Activated T-cell treated with anti-CD3 and anti-CD28 coated beads for 1 hour (primary cell): ENCODE measurements around the gene ZBED3.

ENCODE experiments used
- DNase-seq: peaks from one replicate; pipeline ENCODE4 v3.0.0-alpha.2; 2020; ENCODE audit warnings: low read depth

The ZBED3 gene

DNA sequence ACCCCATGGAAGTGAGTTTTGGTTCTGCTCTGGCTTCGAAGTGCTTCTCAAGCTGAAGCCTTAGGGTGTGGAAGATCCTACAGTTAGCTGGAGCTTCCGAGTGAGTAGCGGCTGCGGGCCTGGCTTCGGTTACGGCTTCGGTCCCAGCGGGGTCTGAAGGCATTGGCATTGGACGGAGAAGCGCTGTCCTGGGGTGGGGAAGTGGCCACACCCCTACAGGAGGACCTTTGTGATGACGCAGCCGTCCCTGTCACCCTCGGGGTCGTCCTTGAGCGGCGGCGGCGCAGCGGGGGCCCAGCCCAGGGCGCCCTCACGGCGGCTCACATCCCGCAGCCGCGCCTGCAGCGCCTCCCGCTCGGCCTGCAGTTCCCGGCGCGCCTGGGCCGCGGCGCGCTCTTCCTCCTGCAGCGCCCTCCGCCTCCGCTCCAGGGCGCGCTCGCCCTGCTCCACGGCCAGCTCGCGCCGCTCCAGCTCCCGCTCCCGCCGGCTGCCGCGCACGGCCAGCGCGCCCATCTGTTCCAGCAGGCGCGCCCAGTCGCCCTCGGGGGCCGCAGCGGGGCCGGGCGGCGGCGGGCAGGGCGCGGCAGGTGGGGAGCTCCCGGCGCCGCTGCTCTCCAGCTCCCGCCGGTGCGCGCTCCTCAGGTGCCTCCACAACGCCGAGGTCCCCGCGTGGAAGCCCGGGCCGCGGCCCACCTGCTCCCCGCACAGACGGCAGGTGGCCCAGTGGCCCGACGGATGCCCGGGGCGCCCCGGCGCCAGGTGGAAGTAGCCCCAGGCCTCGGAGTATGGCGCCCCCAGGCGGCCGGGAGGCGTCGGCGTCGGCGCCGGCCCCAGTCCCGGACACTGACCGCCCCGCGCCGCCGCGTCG lies 9.9 kb downstream of the ZBED3 start:
- peak; percentile 32 for DNase-seq

DNA sequence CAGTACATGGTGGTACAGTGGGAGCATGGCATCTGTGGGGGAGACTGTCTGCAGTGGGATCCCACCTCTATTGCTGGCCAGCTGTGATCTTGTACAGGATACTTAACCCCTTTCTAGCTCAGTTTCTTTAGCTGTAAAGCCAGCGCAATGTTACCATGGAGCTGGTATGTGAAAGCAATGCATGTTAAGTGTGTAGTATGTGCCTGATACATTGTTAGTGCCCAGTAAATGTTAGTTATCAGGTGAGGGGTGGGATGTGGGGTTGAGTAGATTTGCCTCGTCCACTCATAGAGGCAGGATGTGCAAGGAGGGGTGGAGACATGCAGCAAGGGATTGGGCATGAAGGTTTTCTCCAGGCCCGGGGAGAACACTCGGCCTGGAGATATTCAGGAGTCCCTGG lies 12.3 kb downstream of the ZBED3 start:
- DNase-seq = no peak

GRCh38 chr5:77073667-77074066 lies 13.4 kb downstream of the ZBED3 start:
- no peak for DNase-seq

DNA sequence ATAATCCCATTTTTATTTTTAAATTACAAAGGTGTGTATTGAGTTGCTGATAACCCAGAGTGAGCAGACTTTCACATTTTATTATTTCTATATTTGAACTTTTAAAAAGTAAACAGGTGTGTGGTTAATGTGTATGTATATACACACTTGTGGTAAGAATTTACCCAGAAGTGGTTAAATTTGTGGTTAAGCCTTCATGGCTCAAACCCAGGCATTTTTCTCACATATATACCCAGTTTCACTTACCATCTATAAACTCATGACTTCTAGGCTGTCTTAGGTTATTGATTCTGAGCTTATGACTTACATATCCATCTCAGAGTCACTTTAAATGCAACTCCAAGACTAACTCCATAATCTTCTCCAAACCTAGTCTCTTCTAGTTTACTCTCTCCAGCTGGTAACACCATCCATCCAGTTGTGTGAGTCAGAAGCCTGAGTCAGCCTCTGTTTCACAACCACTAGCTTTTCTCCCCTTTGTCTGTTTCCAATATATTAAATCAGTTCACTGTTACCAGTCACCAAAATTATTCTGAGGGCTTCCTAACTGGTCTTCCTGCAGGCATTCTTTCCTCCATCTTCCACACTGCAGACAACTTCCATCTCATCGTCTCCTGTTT lies 20.2 kb downstream of the ZBED3 start:
- no peak for DNase-seq

GRCh38 chr5:77066184-77066583 lies 20.9 kb downstream of the ZBED3 start:
- no peak for DNase-seq

GRCh38 chr5:77065256-77065655 lies 21.8 kb downstream of the ZBED3 start:
- no peak for DNase-seq

GRCh38 chr5:77064040-77064439 lies 23.0 kb downstream of the ZBED3 start:
- DNase-seq = no peak

DNA sequence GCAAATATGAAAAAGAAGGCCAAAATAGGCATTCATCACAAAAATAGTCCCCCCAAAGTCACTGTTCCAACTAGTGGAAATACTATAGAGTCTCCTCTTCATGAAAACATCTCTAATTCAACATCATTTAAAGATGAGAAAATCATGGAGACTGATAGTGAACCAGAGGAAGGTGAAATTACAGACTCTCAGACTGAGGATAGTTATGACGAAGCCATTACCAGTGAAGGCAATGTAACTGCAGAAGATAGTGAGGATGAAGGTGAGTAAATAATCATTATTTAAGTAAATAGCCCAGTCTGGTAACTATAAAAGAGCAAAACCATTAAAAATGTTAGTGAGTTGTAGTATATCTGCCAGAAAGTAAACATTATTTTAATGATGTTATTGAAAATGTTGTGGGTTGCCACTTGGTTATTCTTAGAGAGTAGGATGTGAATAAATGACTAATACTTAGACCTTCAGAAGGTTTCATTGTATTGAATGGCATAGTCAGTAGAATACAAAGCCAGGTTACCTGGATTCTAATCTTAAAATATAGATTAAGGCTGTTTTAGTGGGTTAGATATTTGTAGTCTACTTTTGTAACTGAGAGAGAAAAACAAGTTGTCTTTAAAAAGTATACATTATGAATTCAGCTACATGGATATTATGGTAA lies 40.5 kb downstream of the ZBED3 start:
- DNase-seq = no peak

DNA sequence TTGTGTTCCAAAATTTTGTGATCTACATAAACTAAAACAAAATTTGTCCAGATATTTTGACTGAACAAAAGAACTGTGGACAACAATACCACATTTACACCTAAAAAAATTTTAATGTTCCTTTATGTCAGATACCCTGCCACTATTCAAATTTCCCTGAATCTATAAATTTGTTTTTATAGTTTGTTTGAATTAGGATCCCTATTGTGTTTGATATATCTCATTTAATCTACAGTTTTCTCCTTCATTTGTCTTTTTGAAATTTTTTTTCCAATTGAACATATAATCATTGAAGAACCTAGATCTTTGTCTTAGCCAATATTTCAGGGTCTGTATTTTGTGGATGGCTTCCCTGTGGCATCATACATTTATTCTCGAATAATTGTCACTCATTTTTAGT lies 51.1 kb downstream of the ZBED3 start:
- no peak for DNase-seq

GRCh38 chr5:77033338-77033737 lies 53.7 kb downstream of the ZBED3 start:
- no peak for DNase-seq

- no peak for DNase-seq
Measured at GRCh38 chr5:77032635-77033034, 54.5 kb downstream of the ZBED3 start.

- DNase-seq = no peak
Measured at GRCh38 chr5:77031891-77032290, 55.2 kb downstream of the ZBED3 start.

GRCh38 chr5:77030097-77031071 lies 56.7 kb downstream of the ZBED3 start, which contains the start of gene AGGF1:
AGGF1 (plus strand) TSS chr5:77030404; CDS start chr5:77030767, 363 bp downstream.
- DNase-seq = peak; percentile 84

DNA sequence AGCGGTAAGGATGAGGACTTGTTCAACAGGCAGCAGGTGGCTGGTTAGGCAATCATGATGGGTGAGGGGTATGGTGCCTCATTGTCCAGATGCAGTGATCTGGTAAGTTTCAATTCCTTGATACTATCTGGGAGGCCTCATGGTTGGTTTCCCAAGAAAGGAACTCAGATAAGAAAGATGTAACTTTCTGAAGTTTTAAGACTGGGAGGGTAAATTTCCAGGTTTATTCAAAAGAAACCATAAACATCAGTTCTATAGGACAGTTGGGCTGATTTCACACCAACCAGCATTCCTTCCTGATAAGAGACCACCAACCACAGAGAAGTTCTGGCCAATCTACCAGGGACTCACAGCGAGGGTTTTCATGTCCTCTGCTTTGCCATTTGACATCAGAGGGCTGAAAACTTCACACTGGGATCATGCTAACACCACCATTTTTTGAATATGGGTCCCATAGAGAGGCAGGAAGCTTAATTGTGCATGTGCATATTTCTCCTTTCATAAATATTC lies 57.7 kb downstream of the ZBED3 start:
- no peak for DNase-seq

GRCh38 chr5:77028631-77029375 lies 58.3 kb downstream of the ZBED3 start:
- DNase-seq = no peak

GRCh38 chr5:77024490-77024889 lies 62.6 kb downstream of the ZBED3 start:
- no peak for DNase-seq

- DNase-seq = no peak
Measured at GRCh38 chr5:77022511-77023417, 64.3 kb downstream of the ZBED3 start.
